Progenitor cell of endocrine pancreas (in vitro differentiated cells): Measurements from ENCODE around the gene CCR1. TPM values are rescaled to one million over a fixed set of nuclear protein-coding genes. Genes with fewer than 3 reads are reported as not detected.

Experiments
- DNase-seq: peaks from one replicate; pipeline ENCODE4 v3.0.0; 2021; ENCODE audit warnings: low spot score; ENCODE audit not compliant: unreplicated experiment
- H3K27ac Mint-ChIP-seq: 2 replicates; pipeline ENCODE4 v1.8.0; 2021; ENCODE audit warnings: mild to moderate bottlenecking, moderate library complexity, mixed read lengths
- H3K27me3 Mint-ChIP-seq: 2 replicates; pipeline ENCODE4 v1.8.0; 2021; ENCODE audit warnings: mixed read lengths
- H3K36me3 Mint-ChIP-seq: 2 replicates; pipeline ENCODE4 v1.8.0; 2022; ENCODE audit warnings: mixed read lengths; ENCODE audit not compliant: insufficient read depth
- H3K4me1 Mint-ChIP-seq: 2 replicates; pipeline ENCODE4 v1.8.0; 2021; ENCODE audit warnings: low read depth, mixed read lengths
- H3K4me3 Mint-ChIP-seq: 2 replicates; pipeline ENCODE4 v1.8.0; 2021; ENCODE audit warnings: low read depth, mild to moderate bottlenecking, moderate library complexity, mixed read lengths
- H3K9me3 Mint-ChIP-seq: 2 replicates; pipeline ENCODE4 v1.8.0; 2021; ENCODE audit warnings: low read depth, mixed read lengths
- CTCF ChIP-seq: fragments of 200-600 bp; sonication (generic); IDR thresholded peaks from one replicate; pipeline ENCODE4 v1.5.0; 2021; ENCODE audit warnings: antibody characterized with exemption, mild to moderate bottlenecking; ENCODE audit not compliant: unreplicated experiment
- total RNA-seq: library from RNA; stranded (reverse); gene quantifications from 2 replicates; pipeline ENCODE4 v1.2.1, GENCODE V29; 2021

Gene CCR1
- total RNA-seq, 1 donor from 2014 or later = 0.14 TPM

GRCh38 chr3:46188708-46189107 lies 19.4 kb downstream of the CCR1 start:
- no peak for DNase-seq
- H3K9me3 Mint-ChIP-seq = peaks cover 7% of the 10 kb centered on the region
- no peak for TF ChIP-seq CTCF

GRCh38 chr3:46187876-46188275 lies 20.2 kb downstream of the CCR1 start:
- no peak for TF ChIP-seq CTCF
- Mint-ChIP-seq H3K4me3 (no peak overlapping the region), H3K36me3 (no peaks in the 10 kb centered on the region), H3K27me3 (no peaks in the 10 kb centered on the region), H3K9me3 (peaks cover 2% of the 10 kb centered on the region), H3K27ac (no peak overlapping the region), H3K4me1 (no peaks in the 10 kb centered on the region)
- no peak for DNase-seq

More at GRCh38 chr3:46188708-46189107, 19.4 kb downstream of the CCR1 start:
- Mint-ChIP-seq H3K4me3 (no peak overlapping the region), H3K4me1 (no peaks in the 10 kb centered on the region), H3K27ac (no peak overlapping the region), H3K27me3 (no peaks in the 10 kb centered on the region), H3K36me3 (no peaks in the 10 kb centered on the region)

- H3K27ac Mint-ChIP-seq = no peak overlapping the region
- H3K36me3 Mint-ChIP-seq = no peaks in the 10 kb centered on the region
- TF ChIP-seq CTCF = no peak
- no peaks in the 10 kb centered on the region for H3K9me3 Mint-ChIP-seq
- no peak for DNase-seq
- no peak overlapping the region for H3K4me3 Mint-ChIP-seq
- H3K4me1 Mint-ChIP-seq = no peaks in the 10 kb centered on the region
- H3K27me3 Mint-ChIP-seq = no peaks in the 10 kb centered on the region
Measured at GRCh38 chr3:46187341-46187700, 20.8 kb downstream of the CCR1 start.

GRCh38 chr3:46186471-46187340 lies 21.4 kb downstream of the CCR1 start:
- Mint-ChIP-seq H3K4me1 (no peaks in the 10 kb centered on the region), H3K27me3 (no peaks in the 10 kb centered on the region), H3K36me3 (no peaks in the 10 kb centered on the region), H3K9me3 (no peaks in the 10 kb centered on the region), H3K27ac (no peak overlapping the region), H3K4me3 (no peak overlapping the region)
- no peak for DNase-seq
- no peak for TF ChIP-seq CTCF

- H3K4me1 Mint-ChIP-seq = no peaks in the 10 kb centered on the region
- TF ChIP-seq CTCF = no peak
- no peak for DNase-seq
Measured at GRCh38 chr3:46184469-46184868, 23.6 kb downstream of the CCR1 start.

More at GRCh38 chr3:46184469-46184868, 23.6 kb downstream of the CCR1 start:
- no peaks in the 10 kb centered on the region for H3K9me3 Mint-ChIP-seq
- no peak overlapping the region for H3K4me3 Mint-ChIP-seq
- H3K27me3 Mint-ChIP-seq = no peaks in the 10 kb centered on the region
- H3K27ac Mint-ChIP-seq = no peak overlapping the region
- no peaks in the 10 kb centered on the region for H3K36me3 Mint-ChIP-seq
